Activated B cell treated with CpG ODN at 0.5 μM for 24 hours (primary cell): ENCODE measurements around the gene ASPG. TPM values are rescaled to one million over a fixed set of nuclear protein-coding genes. Genes with fewer than 3 reads are reported as not detected.

Source experiments
- ATAC-seq: fragments of 200-7000 bp; cut with Tn5 transposase; one replicate; pipeline ENCODE4 v1.10.0; 2021; ENCODE audit warnings: low read depth, mild to moderate bottlenecking, moderate library complexity
- CTCF ChIA-PET: fragments of 350-600 bp; sonication (Branson Sonifier 250); formaldehyde crosslinking; loops from one replicate; lab custom pipeline; 2021; ENCODE audit warnings: antibody characterized with exemption; lab: Charles Lee
- POLR2A ChIA-PET: fragments of 350-600 bp; sonication (Branson Sonifier 250); formaldehyde crosslinking; loops from one replicate; lab custom pipeline; 2021; ENCODE audit warnings: antibody characterized with exemption; lab: Charles Lee
- DNase-seq: peaks from one replicate; pipeline ENCODE4 v3.0.0; 2022
- H3K27ac Mint-ChIP-seq: one replicate; pipeline ENCODE4 v1.8.0; 2020; ENCODE audit warnings: mixed read lengths
- H3K27me3 Mint-ChIP-seq: one replicate; pipeline ENCODE4 v1.8.0; 2021; ENCODE audit warnings: mixed read lengths
- H3K36me3 Mint-ChIP-seq: one replicate; pipeline ENCODE4 v1.8.0; 2021; ENCODE audit warnings: low read depth, mixed read lengths
- H3K4me1 Mint-ChIP-seq: one replicate; pipeline ENCODE4 v1.8.0; 2021; ENCODE audit warnings: mixed read lengths
- H3K4me3 Mint-ChIP-seq: one replicate; pipeline ENCODE4 v1.8.0; 2020; ENCODE audit warnings: mild to moderate bottlenecking, mixed read lengths
- H3K9me3 Mint-ChIP-seq: one replicate; pipeline ENCODE4 v1.8.0; 2020; ENCODE audit warnings: mixed read lengths
- intact Hi-C: fragments of 100-400 bp; cut with micrococcal nuclease; formaldehyde crosslinking; loops from one replicate; pipeline ENCODE4 v1.15.1; 2024
- total RNA-seq: library from RNA; stranded (reverse); gene quantifications from 2 replicates; pipeline ENCODE4 v1.2.3, GENCODE V29; 2022
- TF ChIP-seq, protein P1 (sequence below): fragments of 200-600 bp; IDR thresholded peaks from one replicate; pipeline ENCODE4 v1.8.0; 2022; ENCODE audit warnings: antibody characterized with exemption, mild to moderate bottlenecking

Gene ASPG
- total RNA-seq, 1 donor from 2014 or later, result not detected

GRCh38 chr14:104081261-104081835, 4.2 kb upstream of the ASPG start:
- Mint-ChIP-seq H3K36me3 (no peaks in the 10 kb centered on the region), H3K4me1 (peaks cover 9% of the 10 kb centered on the region), H3K27ac (no peak overlapping the region), H3K4me3 (no peak overlapping the region), H3K27me3 (peaks cover 25% of the 10 kb centered on the region), H3K9me3 (no peaks in the 10 kb centered on the region)
- ChIA-PET POLR2A (no interaction called here), CTCF (no interaction called here)
- intact Hi-C loops, result no loop called here
- DNase-seq, result peak; percentile 14
- TF ChIP-seq, protein P1, sequence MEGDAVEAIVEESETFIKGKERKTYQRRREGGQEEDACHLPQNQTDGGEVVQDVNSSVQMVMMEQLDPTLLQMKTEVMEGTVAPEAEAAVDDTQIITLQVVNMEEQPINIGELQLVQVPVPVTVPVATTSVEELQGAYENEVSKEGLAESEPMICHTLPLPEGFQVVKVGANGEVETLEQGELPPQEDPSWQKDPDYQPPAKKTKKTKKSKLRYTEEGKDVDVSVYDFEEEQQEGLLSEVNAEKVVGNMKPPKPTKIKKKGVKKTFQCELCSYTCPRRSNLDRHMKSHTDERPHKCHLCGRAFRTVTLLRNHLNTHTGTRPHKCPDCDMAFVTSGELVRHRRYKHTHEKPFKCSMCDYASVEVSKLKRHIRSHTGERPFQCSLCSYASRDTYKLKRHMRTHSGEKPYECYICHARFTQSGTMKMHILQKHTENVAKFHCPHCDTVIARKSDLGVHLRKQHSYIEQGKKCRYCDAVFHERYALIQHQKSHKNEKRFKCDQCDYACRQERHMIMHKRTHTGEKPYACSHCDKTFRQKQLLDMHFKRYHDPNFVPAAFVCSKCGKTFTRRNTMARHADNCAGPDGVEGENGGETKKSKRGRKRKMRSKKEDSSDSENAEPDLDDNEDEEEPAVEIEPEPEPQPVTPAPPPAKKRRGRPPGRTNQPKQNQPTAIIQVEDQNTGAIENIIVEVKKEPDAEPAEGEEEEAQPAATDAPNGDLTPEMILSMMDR, result no peak
- no peak for ATAC-seq

DNA sequence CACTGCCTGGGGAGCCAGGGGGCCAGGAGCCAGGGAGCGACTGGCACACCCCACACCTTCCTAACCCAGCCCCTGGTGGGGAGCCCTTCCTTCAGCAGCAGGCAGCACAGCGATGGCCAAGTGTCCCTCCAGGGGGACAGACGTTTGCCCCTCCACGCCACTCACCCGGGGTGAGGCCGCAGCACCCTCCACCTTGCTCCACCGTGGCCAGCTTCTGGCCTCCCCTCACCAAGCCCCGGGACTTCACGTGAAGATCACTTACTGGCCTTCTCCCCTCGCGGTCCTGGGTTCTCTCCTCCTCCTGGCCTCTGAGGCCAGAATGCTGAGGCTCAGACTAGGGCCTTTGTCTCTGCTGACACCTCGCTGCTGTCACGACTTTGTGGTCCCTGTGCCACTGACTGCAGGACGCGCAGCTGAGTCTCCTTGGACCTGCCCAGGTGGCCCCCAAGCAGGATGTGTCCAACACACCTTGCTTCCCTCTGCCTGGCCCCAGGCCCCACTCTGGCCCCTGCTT, 3.5 kb upstream of the ASPG start:
- POLR2A ChIA-PET, result no interaction called here
- ATAC-seq, result no peak
- Mint-ChIP-seq H3K4me3 (no peak overlapping the region), H3K27me3 (peaks cover 27% of the 10 kb centered on the region), H3K27ac (no peak overlapping the region), H3K4me1 (peaks cover 9% of the 10 kb centered on the region), H3K9me3 (no peaks in the 10 kb centered on the region), H3K36me3 (no peaks in the 10 kb centered on the region)
- DNase-seq, result no peak
- TF ChIP-seq, protein P1, result no peak
- intact Hi-C loops, result no loop called here
- CTCF ChIA-PET, result no interaction called here

DNA sequence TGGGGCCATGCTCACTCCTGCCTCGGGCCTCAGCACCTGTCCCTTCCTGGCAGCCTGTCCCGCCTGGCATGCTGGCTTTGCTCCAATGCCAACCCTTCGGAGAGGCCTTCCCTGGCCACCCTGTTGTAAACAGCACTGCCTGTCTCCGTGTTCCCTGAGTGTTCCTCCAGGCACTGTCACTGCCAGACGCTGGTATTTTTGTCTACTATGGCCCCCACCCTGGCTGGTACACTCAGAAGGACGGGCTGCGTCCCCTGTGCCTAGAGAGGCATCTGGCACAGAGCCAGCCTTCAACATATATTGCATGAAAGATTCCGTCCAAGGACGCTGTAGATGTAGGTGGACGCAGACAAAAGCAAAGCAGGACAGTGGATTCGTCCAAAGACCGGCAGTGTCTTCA, 2.7 kb upstream of the ASPG start:
- Mint-ChIP-seq H3K36me3 (no peaks in the 10 kb centered on the region), H3K4me3 (no peak overlapping the region), H3K27ac (no peak overlapping the region), H3K4me1 (peaks cover 8% of the 10 kb centered on the region), H3K27me3 (peaks cover 28% of the 10 kb centered on the region), H3K9me3 (no peaks in the 10 kb centered on the region)
- intact Hi-C loops, result no loop called here
- DNase-seq, result no peak
- ChIA-PET POLR2A (no interaction called here), CTCF (no interaction called here)
- TF ChIP-seq, protein P1, result no peak
- no peak for ATAC-seq

DNA sequence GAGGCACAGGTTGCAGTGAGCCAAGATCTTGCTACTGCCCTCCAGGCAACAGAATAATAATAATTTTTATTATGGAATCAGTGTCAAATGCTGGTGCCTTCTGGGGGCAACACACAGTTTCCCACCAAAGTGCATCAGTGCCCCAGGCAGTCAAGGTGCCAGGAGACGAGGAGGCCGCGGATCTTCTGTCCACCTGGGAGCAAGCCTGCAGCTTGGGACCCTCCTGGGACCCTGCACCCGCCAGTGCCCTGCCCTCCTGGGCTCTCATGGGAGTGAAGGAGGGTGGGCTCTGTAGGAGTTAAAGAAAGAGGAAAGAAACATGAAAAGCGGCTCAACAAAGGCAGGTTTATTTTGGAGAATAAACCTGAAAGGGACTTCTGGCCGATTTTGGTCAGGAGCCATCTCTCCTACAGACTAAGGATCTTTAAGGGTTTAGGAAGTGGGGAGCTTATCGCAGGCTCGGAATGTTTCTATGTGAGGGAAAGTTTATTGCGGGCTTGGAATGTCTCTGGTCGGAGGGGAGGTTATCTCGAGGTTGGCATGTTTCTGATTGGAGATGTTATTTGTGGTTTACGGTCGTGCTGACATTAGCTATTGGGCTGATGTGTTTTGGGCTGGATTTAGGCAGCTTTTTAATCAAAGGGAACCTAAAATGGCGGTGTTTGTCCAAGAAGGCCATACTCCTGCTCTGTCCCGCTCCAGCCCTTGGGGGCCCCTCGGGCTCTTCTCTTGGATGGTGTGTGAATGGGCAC, 1.1 kb upstream of the ASPG start:
- DNase-seq (no peak), ATAC-seq (no peak)
- intact Hi-C loops, result no loop called here
- Mint-ChIP-seq H3K36me3 (no peaks in the 10 kb centered on the region), H3K4me3 (no peak overlapping the region), H3K27ac (no peak overlapping the region), H3K9me3 (no peaks in the 10 kb centered on the region), H3K4me1 (no peaks in the 10 kb centered on the region), H3K27me3 (peaks cover 26% of the 10 kb centered on the region)
- ChIA-PET POLR2A (no interaction called here), CTCF (no interaction called here)
- TF ChIP-seq, protein P1, result no peak

- peaks cover 26% of the 10 kb centered on the region for H3K27me3 Mint-ChIP-seq
- TF ChIP-seq, protein P1, result no peak
- H3K27ac Mint-ChIP-seq, result no peak overlapping the region
- ChIA-PET POLR2A (no interaction called here), CTCF (no interaction called here)
- intact Hi-C loops, result no loop called here
- H3K36me3 Mint-ChIP-seq, result no peaks in the 10 kb centered on the region
- H3K4me3 Mint-ChIP-seq, result no peak overlapping the region
- ATAC-seq (no peak), DNase-seq (no peak)
- H3K9me3 Mint-ChIP-seq, result no peaks in the 10 kb centered on the region
- H3K4me1 Mint-ChIP-seq, result no peaks in the 10 kb centered on the region
Observed at GRCh38 chr14:104085889-104086201, 345 bp downstream of the ASPG start.
